CD4-positive, alpha-beta T cell treated with Interleukin-6 for 4 hours (primary cell): Measurements from ENCODE around the gene ATP1A3.
"Not testable (repeated sequence)": the region's sequence is repeated elsewhere in the genome, so short reads cannot be mapped to it uniquely, and the experiment has no call there.

Experiments used
- DNase-seq: peaks from one replicate; pipeline ENCODE4 v3.0.0-alpha.2; 2020; ENCODE audit warnings: mixed read lengths

ATP1A3 gene

DNA sequence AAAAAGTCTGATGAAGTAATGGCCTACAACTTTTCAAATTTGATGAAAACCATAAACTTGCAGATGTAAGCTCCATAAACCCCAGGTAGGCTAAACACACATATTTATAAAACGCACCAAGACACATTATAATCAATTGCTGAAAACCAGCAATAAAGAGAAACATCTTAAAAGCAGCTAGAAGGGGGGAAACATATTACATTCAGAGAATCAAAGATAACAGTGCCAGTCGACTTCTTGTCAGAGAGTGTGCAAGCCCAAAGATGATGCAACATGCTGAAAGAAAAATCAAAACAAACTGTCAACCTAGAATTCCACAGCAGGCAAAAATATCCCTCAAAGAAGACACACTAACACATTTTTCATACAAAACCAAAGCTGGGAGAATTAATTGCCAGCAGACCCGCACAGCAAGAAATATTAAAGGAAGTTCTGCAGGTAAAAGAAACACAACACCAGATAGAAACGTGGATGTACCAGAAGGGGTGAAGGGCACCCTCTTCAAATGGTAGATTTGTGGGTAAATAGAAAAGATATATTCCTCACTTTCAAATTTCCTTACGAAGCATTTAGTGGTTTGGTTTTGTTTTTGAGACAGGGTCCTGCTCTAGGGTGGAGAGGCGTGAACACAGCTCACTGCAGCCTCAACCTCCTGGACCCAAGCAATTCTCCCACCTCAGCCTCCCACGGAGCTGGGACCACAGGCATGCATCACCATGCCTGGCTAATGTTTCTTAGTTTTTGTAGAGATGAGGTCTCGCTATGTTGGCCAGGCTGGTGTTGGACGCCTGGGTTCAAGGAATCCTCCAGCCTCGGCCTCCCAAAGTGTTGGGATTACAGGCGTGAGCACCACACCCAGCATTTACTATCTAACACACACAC, 16.5 kb upstream of the ATP1A3 start:
- DNase-seq = no peak

DNA sequence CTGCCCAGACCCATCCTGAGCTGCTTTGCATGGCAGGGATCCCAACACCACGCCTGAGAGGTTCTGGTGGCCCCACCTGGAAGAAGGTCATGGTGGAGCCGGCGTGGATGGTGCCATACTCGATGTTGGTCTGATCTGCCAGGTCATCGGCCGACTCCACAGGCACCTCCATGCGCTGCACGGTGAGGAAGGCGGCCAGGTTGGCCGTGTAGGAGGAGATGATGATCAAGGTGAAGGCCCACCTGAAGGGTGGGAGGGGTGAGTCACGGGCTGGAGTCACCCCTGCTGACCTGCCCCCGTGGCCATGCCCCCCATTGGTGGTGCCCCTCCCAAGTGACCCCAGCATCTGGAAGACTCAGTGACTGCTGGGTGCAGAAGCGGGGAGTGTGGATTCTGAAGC, 12.5 kb upstream of the ATP1A3 start:
- DNase-seq = no peak

GRCh38 chr19:42005504-42005903, 11.5 kb upstream of the ATP1A3 start:
- DNase-seq = no peak

DNA sequence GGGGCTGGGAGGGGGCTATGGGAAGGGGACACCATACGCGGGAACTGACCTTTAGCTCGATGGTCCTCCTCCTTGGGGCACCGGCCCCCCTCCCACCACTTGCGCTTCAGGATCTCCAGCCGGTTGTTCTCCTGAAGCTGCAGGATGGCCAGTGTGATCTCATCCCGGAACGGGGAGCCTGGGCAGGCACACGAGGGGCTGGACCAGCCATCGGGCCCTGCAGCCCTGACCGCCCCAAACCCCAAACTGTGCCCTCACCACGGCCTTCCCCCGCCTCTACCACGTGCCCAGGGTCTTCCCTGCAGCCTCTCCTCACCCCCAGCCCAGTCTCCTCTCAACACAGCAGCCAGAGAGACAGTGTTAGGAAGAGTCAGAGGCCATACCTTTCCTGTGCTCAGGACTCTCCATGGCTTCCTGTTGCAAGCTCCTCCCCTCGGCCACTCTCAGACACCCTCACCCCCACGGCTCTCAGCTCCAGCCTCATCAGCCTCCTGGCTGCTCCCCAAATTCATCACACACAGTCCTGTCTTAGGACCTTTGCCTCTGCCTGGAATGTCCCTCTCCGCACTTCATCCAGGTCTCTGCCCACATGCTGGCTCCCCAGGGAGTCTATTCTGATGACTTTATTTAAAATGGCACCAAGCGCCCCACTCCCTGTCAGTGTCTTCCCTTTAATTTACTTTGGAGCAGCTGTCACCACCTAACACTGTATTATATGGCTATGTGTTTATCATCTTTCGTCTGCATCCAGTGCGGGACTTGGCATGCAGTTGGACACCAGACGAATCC, 9.7 kb upstream of the ATP1A3 start:
- DNase-seq = no peak

GRCh38 chr19:41999878-42000208, 5.8 kb upstream of the ATP1A3 start:
- DNase-seq = no peak

DNA sequence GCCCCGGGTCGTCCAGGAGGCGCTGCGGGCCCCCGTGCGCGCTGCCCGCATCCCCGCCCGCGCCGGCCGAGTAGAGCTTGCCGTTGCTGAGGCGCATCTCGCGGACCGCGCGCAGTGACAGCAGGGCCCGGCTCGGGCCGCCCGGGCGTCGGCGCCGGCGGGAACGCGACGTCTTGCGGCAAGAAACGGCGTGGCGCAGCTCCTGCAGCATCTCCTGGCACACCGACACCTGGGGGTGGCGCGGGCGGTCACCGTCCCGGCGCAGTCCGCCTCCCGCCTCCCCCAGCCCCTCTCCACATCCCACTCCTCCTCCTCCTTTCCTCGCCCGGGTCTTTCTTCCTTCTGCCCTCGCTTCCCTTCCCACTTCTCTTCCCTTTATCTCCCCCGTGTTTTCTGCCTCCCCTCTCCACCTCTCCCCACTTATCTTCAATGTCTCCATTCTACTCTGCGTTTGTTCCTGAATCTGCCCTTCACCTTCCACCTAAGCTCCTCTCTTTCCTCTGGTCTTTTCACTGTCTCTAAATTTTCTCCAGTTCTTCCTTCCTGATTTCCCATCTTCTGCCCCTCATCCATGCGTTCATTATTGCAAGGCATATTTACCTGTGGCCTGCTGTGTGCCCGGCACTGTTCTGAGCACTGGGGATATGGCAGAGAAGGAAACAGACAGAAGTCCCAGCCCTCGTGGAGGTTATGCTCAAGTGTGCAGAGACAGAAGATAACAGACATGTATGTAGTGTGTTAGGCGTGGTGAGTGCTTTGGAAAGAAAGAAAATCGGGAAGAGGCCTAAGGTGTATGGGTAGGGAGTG, 5.2 kb upstream of the ATP1A3 start:
- DNase-seq = no peak

DNA sequence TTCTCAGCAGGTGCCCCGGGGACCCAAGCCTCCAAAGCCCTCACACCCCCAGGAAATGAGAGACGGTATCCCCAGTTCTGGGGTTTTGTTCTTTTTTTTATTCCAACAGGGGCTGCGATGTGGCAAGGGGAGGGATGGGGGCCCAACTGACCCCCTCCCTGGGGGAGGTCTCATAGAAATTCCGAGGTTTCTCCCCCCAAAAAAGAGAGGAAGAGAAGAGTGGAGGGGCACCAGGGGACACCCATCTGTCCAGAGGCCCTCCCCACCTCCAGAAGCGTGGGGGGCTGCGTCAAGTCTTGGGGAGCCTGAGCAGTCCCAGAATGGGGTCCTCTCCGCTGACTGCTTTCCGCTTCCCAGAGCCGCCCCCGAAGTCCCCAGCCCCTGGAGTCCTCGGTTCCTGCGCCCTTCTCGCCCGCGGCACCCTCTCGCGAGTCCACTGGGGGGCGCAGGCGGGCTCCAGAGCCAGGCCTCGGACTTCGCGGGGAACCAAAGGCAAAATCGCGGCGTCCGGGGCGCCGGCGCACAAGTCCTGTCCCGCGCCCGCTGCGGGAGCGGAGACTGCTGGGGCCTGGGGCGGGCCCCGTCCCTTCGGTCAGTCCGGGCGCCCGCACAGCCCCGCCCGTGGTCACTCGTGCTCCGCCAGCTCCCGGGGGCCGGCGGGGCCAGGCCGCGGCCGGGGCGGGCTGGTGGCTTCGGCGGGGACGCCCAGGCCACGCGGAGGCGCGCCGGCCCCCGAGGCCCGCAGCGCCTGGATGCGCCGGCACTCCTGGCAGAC, 4.4 kb upstream of the ATP1A3 start:
- peak; percentile 32 for DNase-seq

GRCh38 chr19:41997851-41998229, 3.8 kb upstream of the ATP1A3 start:
- DNase-seq = no peak

DNA sequence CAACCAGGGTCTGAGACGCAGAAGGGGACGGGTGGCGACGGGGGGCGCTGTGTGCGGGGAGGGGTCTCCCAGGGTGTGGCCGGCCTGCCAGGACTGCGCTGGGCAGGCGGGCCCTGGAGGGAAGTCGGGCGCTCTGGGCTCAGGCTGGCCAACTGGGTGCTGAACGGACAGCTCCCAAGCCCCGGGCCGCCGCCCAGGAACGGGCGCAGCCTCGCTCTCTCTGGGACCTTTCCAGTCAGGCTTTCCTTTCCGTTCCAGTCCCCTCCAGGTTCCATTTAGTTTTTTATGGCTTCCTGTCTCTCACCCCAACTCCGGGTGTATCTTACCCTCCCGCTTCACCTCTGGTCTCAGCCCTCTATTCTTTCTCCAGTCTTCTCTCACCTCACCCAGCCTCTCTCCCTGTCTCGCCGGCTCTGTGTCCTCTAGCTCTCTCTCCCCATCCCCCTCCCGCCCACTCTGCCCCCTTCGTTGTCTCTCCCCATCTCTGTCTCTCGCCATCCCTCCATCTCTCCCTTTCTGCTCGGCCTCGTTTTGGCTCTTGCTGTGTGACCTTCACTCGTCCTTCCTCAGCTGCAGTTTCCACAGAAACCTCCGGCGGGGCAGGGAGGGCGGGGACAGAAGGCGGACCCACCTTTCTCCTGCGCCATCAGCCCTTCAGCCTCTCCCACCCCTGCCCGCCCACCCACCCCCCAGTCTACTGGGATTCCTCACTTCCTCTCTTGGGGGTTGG, 3.3 kb upstream of the ATP1A3 start:
- DNase-seq = peak; percentile 39

DNA sequence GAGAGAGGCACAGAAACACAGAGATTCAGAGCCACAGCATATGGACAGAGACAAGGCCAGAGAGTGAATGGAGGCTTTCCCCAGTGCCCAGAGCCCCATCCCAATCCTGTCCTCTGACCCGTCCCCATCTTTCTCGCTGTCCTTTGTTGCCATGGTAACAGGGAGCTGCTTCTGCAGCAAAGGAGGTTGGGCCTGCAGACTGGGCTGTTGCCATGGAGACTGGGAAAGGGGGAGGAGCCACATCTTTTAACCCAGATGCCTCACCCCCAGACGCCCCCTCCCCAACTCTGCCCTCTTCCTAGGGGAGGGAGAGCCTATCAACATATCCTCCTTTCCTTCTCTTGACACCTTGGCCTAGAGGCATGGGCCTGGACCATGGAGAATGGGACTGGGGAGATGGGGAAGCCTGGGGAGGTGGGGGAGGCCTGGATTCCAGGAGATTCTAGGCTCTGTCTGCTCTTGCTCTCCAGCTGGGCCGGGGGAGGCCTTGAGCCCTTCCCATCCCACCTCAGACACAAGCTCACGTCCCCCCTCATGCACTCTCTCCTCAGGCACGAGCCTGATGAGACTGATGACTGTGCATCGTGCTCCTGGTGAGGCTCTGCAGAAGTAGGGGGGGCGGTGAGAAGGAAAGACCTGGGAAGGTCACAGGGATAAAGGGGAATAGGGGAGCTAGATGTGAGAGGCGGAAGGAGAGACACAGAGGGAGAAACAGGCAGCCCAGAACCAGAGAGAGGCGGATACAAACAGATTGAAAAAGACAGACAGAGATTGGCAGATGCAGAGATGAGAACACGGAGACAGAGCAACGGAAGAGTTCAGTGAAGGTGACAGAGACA, 2.1 kb upstream of the ATP1A3 start:
- DNase-seq = no peak

DNA sequence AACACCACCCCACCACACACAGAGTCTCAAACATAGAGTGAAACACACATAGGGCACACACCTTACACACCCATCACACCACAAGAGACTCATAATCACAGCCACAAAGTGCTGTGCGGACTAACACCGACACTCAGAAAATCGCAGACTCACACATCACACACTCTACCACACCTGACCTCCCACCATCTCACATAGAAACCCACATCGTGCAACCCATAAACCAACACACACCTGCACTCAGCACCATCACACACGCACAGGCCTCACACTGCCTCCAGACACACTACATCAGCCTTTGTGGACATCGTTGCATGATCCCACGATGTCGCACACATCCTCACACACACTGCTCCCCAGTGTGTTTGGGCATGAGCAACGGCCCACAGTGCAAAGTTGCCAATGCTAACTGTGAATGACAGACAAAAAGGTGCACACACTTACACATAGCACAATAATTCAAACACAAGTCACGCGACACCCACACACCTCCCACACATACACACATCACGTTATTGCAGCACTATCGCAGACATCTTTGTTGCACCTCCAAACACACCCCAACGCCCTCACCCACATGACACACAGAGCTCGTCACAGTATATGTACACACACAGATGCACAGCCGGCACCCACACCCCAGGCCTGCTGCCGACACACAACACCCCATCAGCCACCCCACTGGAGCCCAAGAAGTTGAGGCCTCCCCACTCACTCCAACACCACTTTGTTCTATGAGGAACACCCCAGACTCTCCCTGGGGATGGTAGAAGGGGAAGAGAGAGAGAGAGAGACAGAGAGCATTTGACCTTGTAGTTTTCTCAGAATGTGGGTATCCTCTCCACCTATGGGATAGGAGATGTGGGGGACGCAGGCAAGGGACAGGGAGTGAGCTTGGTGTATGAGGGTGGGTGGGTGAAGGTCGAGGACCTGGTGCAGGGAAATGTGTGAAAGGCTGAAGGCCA, 1.2 kb upstream of the ATP1A3 start:
- DNase-seq = no peak

- DNase-seq = no peak
Measured at GRCh38 chr19:41994521-41994971, 516 bp upstream of the ATP1A3 start.

DNA sequence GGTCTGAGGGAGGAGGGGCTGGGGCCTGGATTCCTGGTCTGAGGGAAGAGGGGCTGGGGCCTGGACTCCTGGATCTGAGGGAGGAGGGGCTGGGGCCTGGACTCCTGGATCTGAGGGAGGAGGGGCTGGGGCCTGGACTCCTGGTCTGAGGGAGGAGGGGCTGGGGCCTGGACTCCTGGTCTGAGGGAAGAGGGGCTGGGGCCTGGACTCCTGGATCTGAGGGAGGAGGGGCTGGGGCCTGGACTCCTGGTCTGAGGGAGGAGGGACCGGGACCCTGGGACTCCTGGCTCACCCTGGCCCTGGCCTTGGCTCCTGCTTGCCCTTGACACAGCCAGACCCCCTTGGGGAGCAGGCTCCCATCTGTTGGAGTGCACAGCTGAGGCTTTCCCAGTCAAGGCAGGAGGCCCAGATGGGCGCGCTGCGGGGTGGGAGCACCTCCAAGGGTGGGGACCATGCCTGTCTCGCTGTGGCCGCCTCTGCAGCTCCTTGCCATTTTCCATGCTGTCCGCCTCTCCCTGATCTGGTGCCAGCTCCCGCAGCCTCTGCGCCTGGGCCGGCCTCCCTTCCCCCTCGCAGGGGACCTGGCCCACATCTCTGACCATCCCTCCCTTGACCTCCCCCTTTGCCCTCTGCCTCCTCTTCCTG, 2.0 kb downstream of the ATP1A3 start:
- DNase-seq = not testable (repeated sequence)

- DNase-seq = no peak
Measured at GRCh38 chr19:41991025-41991424, 3.0 kb downstream of the ATP1A3 start.

- no peak for DNase-seq
Measured at GRCh38 chr19:41990615-41991014, 3.4 kb downstream of the ATP1A3 start.

DNA sequence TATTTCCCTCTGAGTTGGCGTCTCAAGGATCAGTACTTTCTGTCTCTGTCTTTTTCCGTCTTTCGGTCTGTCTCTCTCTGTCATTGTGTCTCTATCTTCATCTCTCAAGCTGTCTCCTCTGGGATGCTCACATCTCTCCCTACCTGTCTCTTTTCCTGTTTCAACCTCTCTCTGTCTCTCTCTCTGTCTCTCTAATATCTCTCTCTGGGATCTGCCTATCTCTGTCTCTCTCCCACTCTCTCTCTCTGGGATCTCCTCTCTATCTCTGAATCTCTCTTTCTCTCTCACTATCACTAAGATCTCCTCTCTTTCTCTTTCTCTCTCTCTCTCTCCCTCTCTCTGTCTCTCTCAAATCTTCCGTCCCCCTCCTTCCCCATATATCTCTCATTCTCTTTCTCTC, 4.0 kb downstream of the ATP1A3 start:
- no peak for DNase-seq

GRCh38 chr19:41988947-41989346, 5.1 kb downstream of the ATP1A3 start:
- DNase-seq = no peak

DNA sequence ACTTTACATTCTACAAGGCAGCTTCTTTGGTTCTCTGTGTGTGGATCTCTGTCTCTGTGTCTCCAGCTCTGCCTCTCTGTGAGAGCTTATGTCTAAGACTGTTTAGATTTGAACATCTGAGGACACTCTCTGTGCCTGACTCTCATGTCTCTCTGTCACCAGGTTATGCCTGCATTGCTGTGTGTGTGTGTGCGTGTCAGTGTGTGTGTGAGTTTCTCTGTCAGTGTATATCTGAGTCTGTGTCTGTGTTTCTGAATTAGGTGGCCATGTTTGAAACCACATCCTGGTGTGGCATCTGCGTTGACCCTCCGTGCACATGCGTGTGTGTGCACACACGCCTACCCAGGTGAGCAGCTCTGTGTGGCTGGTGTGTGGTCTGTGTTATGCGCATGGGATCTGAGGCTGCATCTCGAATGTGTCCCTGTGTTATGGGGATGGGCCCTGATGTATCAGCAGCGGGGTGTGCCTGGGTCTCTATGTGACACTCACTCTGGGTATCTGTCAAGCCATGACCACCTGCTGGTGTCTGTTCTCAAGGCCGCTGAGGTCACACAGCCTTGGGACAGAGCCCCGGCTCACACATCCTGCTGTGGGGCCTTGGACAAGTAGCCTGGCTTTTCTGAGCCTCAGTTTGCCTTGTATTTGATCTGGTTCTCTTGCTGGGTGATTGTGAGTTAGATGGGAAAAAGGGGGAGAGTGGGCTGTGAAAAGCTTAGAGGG, 6.7 kb downstream of the ATP1A3 start:
- no peak for DNase-seq
